ENCODE measurements around the gene COL5A1.

GRCh38 chr9:134690301-134690751 lies 48.7 kb downstream of the COL5A1 start:
- TF ChIP-seq CTCF (IDR thresholded peaks at IDR 0.05) (no peak), POLR2A (IDR thresholded peaks at IDR 0.05) (no peak)

Data from esophagus squamous epithelium (tissue), 4 donors.